GM21515 (cell line): ENCODE measurements around the gene SELENOI.
A peak's percentile ranks its signal among the peaks of the same experiment; 100 is the strongest.
"Not testable (repeated sequence)": the region's sequence is repeated elsewhere in the genome, so short reads cannot be mapped to it uniquely, and the experiment has no call there.

Source experiments
- ATAC-seq: cut with Tn5 transposase; IDR thresholded peaks from one replicate; pipeline ENCODE4 v1.9.1; 2021; ENCODE audit not compliant: unreplicated experiment

Gene SELENOI

DNA sequence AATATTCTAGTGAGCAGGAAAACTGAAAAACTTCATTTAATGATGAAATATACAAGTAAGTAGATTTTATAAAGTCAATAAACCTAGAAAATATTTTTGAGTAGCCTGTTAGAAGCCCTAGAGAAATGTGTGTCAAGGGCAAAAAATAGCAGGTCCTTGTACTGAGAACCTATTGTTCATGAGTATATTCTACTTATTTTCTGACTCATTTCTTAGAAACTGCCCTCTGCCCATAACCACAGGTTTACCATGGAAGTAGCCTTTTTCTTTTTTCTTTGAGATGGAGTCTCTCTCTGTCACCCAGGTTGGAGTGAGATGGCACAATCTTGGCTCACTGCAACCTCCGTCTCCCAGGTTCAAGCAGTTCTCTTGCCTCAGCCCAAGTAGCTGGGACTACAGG, 19.4 kb upstream of the SELENOI start:
- no peak for ATAC-seq

DNA sequence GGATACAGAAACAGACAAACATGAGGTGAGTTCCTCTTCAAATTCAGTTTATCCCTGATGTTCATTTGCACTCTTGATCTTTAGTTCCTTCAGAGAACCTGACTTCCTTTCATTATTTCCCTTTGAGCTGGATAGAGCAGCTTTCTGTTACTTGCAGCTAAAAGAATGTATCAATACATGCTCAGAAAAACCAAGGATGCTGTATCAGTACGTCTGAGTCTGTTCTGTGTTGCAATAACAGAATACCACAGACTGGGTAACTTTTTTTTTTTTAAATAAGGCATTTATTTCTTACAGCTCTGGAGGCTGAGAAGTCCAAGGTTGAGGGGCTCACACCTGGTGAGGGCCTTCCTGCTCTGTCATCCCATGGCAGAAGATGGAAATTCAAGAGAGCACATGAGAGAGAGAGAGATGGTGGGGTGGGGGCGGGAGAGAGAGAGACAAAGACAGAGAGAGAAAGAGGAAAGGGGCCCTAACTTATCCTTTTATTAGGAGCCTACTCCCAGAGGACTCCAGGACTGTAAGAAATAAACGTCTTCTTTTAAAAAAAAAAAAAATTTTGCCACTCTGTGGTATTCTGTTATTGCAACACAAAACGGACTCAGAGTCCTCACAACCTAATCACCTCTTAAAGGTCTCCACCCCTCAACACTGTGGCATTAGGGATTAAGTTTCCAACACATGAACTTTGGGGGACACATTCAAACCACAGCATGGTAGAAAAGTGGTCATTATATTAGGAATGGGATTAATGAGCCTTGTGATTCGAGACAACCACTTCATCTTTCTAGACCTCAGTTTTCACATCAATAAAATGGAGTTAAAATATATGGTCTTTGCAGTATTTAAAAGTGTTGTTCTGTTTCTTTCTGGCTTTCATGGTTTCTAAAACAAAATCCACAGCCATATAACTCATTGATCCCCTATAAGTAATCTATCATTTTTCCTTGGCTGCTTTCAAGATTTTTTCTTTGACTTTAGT, 18.4 kb upstream of the SELENOI start:
- no peak for ATAC-seq

DNA sequence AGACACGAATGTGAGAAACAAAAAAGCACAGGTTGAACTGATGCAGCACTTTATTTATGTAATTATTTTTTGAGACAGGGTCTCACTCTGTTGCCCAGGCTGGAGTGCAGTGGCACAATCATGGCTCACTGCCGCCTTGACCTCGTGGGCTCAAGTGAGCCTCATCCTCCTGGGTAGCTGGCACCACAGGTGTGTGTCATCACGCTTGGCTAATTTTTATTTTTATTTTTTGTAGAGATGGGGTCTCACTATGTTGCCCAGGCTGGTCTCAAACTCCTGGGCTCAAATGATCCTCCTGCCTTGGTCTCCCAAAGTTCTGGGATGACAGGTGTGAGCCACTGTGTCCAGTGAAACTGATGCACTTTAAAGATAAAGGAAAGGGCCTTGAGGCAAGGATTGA, 16.9 kb upstream of the SELENOI start:
- not testable (repeated sequence) for ATAC-seq

DNA sequence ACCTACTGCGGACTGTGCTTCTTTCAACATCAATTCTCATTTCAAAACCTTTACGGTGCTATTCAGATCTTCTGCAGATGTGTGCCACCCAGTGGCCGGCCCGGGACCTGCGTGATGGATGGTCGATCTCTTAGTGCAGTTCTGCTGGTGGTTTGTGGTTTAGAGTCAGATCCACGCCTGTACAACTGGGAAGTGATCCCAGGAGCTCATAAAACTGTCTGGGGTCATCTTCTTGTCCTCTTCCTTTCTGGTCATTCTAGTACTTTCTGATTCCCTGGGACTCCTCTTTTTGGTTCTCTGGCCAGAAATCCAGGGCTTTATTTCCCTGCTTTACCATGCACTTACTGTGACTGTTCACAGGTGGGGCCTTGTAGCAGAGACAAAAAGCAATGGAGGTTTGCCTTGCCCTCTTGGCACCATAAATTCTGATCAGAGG, 15.8 kb upstream of the SELENOI start:
- peak; percentile 84 for ATAC-seq

DNA sequence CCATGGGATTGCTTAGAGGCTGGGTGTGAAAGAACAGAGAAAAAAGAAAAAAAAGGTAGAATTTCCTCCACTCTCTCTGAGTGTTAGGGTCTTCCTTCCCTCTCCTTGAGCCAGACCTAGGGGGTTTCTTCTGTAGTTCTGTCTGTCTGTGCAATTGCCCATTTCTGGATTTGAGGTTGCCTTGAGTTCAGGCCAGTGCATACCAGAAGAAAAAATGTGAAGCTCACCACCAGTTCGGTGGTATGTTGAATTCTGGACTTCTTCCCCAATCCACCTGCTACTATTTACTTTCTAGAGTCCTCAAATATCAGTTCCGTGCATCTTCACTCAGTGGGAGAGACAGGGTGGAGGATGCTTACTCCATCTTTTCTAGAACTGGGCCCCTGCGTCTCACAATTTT, 15.3 kb upstream of the SELENOI start:
- no peak for ATAC-seq

DNA sequence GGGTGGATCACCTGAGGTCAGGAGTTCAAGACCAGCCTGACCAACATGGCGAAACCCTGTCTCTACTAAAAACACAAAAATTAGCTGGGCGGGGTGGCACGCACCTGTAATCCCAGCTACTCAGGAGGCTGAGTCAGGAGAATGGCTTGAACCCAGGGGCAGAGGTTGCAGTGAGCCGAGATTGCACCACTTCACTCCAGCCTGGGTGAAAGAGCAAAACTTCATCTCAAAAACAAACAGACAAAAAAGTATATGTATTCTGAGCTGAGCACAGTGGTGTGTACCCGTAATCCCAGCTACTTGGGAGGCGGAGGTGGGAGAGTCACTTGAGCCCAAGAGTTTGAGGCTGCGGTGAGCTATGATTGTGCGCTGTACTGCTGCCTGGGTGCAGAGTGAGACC, 14.6 kb upstream of the SELENOI start:
- not testable (repeated sequence) for ATAC-seq

DNA sequence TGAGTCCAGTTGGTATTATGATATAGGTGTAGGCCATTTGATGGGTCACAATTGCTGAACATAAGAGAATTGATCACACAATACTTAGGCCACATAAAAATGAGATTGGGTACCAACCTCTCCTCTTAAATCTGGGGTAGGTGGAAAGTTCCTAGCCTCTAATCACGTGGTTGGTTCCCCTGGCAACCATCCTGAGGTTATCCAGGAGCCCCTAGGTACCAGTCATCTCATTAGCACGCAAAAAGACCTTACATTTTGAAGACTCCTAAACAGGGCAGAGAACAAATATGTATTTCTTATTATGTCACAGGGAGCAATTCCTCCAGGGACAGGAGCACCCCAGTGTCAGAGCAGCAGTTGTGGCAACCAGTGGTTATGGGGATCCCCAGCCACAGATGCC, 12.7 kb upstream of the SELENOI start:
- ATAC-seq: no peak

DNA sequence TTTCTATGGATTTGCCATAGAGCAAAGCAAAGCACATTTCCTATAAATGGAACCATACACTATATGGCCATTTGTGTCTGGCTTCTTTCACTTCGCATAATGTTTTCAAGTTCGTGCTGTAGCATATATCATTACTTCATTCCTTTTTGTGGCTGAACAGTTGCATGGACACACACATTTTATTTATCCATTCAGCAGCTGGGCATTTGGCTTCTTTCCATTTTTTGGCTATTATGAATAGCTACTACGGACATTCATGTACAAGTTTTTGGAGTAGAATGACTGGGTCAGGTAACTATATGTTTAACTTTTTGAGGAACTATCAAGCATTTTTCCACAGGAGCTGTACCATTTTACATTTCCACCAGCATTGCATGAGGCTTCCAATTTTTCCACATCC, 10.7 kb upstream of the SELENOI start:
- no peak for ATAC-seq

DNA sequence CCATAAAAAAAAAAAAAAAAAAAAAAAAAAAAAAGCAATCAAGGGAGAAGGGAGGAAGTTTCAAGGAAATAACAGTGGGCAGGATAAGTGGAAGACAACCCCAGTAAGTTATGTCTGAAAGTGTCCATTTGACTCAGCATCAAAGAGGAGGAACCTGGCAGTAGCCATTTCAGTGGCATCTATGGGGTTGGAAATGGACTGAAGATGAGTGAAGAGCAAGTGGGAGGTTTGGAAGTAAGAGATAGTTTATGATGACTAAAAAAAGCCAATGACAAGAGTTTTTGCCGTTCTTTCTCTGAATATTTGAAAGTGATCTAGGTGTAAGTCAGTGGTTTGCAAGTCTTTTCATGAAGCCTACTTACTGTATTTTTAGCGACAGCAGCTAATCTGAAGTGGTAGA, 9.2 kb upstream of the SELENOI start:
- ATAC-seq: no peak

DNA sequence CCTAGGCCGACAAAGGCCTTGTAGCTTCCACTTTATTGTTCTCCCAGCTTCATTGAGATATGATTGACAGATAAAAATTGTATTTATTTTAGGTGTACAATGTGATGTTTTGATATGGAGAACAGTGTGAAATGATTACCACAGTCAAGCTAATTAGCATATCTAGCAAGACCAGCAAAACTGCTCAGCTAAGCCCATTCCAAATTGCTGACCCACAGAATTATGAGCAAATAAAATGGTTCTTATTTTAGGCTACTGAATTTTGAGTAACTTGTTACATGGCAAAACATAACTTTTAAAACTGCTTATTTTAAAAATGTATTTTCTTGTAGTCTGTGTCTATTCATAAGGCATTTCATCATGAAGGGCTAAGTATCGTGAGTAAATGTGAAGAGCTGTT, 8.6 kb upstream of the SELENOI start:
- ATAC-seq: no peak

DNA sequence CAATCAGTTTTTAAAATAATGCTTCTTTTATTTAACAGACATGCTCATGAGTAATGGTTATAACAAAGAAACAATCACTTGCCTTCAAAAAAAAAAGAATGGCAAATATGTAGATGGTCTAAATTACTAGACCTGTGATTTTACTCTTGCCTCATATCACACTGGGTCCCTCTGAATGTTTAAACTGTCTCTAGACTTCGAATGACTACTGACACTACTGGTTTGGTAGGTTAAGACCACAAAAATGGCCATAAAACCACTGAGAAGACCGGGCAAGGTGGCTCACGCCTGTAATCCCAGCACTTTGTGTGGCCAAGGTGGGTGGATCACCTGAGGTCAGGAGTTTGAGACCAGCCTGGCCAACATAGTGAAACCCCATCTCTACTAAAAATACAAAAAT, 5.1 kb upstream of the SELENOI start:
- ATAC-seq: no peak

DNA sequence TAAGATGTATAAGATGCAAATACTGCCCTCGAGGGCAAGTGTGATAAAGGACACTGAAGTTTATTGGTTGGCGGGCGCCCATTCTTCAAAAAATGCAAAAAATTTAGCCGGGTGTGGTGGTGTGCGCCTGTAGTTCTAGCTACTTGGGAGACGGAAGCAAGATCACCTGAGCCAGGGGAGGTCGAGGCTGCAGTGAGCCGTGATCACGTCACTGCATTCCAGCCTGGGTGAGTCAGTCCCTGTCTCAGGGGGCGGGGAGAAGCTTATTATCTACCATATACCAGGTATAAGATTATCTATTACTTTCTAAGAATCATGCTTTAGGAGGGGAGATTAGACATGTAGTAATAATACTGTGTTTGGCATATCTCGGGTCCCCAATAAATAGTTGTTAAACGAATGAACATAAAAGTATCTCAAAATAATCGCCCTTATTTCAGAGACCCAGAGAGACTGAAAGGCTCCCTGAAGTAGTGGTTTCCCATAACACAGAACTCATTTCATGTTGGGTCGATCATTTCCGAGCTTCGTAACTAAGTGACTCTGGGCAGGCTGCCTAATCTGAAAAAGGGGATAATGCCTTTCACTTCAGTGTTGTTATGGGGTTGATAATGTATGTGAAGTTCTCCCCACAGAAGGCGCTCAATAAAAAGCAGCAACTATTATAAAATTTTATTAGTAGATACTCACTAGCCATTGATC, 1.2 kb upstream of the SELENOI start:
- ATAC-seq: no peak

DNA sequence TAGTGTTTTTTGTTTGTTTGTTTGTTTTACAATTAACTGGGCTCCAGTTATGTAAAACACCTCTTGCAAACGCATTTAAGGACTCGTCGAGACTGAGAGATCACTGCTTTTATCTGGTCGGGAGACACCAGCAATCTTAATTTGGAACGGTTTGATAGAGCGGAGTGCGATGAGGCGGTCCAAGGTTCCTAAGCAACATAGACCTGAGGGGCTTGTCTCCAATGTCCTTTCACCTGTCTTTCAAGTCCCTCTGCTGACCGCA, 729 bp upstream of the SELENOI start:
- ATAC-seq: peak; percentile 1

DNA sequence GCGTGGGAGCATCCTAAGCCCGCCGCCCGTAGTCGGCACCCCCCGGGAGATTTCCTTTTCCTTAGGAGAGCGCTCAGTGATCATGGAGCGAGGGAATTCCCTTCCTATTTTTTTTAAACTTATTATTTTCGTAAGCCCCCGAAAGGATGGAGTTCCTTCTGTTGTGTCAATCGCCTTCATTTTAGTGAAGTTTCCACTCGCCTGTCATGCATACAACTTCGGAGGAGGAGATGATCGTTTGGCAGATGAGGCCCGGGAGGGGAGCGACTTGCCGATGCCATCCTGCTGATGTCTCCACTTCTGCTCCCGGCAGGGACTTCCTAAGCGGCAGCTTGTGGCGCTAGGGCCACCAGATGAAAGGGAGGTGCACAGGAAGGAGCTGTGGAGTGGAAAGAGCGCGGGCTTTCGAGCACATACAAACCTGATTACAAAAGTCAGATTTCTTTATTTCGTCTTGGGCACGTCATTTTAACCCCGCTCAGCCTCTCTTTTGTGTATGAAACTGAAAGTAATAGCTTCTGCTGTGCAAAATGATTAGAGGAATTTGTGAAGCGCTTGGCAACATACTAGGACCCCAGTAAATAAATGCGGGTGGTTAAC, 611 bp downstream of the SELENOI start, which contains the start of gene ADGRF3:
Gene ADGRF3 (minus strand): TSS at position 336 of the 600 bp plus-strand sequence. CDS start 555 bp downstream, outside the sequence.
- ATAC-seq: no peak

DNA sequence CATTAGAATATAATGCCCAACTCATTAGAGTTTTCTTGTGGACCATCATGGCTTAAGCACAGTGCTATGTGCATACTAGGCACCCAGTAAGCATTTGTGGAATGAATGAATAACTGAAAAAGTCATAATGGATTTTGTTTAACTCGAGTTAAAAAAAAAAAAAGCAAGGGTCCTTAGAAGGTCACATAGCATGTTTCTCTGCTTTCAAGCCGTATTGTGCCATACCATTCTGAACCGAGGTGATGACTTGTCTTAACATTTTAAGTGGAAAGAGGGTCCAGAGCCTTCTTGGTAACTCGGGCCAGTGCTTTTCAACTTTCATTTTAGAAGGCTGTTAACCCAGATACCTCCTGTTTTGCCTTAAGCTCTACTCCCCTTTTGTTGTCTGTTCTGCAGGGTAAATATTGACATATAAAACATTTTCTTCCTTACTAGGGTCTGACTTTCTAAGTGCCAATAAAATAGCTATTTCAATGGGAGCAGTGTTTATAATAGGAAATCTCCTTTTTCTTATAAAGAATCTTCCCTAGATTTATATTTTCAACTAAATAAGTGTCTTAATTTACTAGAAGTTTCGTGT, 1.4 kb downstream of the SELENOI start:
- ATAC-seq: no peak

DNA sequence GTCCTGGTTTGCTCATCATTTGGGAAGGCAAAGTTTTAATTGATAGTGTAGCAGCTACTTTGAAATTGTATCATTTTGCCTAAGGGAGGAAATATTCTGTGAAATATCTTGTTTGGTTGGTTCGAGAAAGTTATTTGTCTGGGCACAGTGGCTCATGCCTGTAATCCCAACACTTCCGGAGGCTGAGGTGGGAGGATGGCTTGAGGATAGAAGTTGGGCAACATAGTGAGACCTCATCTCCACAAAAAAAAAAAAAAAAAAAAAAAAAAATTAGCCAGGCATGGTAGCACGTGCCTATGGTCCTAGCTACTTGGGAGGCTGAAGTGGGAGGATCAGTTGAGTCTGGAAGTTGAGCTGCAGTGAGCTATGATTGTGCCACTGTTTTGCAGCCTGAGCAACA, 3.7 kb downstream of the SELENOI start:
- no peak for ATAC-seq

DNA sequence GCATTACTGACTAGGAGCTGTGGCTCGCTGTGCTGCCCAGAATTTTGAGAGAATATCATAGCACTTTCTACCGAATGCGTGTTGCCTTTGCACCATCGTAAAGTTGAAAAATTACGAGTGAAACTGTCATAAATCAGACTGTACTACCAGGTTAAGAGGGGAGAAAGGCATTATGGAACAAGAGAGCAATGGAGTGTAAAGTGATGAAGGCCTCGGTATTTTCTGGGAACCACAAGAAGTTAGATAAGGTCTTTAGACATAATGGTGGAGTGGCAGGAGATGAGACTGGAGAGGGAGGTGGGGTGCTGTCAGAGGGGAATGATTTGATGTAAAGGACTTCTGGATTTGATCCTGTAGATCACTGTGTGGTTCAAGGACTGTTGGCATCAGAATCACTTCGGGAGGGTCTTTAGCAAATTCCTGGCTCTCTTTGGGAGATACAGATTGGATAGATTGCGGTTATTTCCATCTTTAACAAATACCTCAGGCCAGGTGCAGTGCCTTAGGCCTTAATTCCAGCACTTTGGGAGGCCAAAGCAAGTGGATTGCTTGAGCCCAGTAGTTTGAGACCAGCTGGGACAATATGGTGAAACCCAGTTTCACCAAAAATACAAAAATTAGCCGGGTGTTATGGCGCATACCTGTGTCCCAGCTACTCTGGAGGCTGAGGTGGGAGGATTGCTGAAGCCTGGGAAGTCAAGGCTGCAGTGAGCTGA, 5.6 kb downstream of the SELENOI start:
- no peak for ATAC-seq

DNA sequence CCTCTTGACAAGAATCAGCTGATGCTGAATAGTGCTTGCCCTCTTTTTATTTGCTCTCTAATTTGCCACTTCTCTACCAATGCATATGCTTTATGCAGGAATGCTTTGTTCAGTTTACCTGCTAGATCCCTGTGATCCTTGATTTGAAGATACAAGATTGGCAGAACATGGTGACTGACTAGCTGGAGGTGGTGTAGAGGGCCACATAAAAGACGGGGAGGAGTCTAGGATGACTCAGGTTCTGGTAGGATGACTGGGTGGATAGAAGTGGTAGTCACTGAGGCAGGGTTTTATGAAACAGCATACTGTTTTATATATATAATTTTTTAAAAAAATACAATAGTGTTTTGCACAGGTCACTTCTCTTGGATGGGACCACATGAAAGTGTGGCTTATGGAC, 6.9 kb downstream of the SELENOI start:
- ATAC-seq: no peak

DNA sequence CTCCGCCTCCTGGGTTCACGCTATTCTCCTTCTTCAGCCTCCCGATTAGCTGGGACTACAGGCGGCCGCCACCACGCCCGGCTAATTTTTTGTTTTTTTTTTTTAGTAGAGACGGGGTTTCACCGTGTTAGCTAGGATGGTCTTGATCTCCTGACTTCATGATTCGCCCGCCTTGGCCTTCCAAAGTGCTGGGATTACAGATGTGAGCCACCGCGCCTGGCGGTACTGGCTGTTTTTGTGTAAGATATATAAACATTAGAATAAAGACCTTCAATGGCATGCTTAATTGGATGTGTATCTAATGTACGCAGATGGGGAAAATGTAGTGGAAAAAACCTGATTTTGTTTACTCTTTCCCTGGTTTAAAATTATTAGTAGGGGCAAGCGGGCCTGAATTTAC, 8.5 kb downstream of the SELENOI start:
- ATAC-seq: not testable (repeated sequence)

DNA sequence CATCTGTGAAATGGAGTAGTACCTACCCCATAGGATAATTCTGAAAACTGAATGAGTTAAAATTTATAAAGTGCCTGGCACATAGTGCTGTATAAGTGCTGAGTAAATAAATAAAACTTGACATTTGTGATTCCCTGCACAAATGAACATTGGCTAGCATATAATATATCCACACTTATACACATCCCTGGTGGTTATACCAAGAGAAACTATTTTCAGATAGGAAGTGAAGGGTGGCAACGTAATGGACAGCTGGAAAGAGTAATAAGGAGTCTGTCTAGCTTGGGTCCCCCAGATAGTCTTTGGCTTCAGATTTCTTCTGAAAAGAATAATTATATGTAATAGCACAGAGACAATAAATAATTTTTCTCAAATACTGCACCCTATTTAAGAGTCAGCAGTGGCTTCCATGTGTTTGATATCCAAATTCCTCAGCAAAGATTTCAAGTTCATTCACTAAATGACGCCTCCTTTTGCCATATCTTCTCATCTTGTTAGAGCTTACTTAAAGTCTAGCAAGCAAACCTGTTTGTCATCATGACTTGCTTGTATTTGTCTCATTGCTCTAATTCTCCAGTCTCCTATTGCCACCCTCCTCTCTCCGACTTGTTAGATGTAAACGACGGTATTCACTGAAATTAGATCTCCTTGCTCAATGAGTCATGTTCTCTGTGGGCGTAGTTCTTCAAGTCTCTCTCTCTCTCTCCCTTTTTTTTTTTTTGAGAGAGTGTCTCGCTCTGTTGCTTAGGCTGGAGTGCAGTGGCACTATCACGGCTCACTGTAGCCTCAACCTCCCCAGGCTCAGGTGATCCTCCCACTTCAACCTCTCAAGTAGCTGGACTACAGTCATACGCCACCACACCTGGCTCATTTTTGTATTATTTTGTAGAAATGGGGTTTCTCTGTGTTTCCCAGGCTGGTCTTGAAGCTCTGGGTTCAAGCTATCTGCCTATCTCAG, 9.4 kb downstream of the SELENOI start:
- no peak for ATAC-seq
